Pancreas (tissue), 10 donors: ENCODE measurements around the gene NUMBL. TPM values are rescaled to one million over a fixed set of nuclear protein-coding genes. Genes with fewer than 3 reads are reported as not detected.

Experiments used
- ATAC-seq, 4 donors: fragments of 200-7000 bp; cut with Tn5 transposase; one replicate each; pipeline versions ENCODE4 v1.8.0 to v1.9.1; 2020; ENCODE audit warnings: mild to moderate bottlenecking in 4 of 4, moderate library complexity in 4 of 4
- DNase-seq, 6 donors: peaks; one replicate each; pipeline ENCODE4 v3.0.0-alpha.2; 2020
- FAIRE-seq: peaks from 2 replicates; lab custom pipeline; 2012; peaks lifted over from hg19 to GRCh38; lab: Jason Lieb, UNC
- H3K27ac ChIP-seq, 4 donors: fragments of 200-600 bp; sonication (generic); 1 replicate in 3 of 4; 2 replicates in 1 of 4; pipeline versions ENCODE4 v1.5.0 to v1.8.0; 2020
- H3K27me3 ChIP-seq, 4 donors: fragments of 200-600 bp; one replicate each; pipeline ENCODE4 v1.8.0; 2021
- H3K36me3 ChIP-seq, 3 donors: fragments of 200-600 bp; sonication (generic) in 1 of 3; one replicate each; pipeline versions ENCODE4 v1.5.0 to v1.8.0; 2020 to 2021
- H3K4me1 ChIP-seq, 3 donors: fragments of 200-600 bp; one replicate each; pipeline ENCODE4 v1.8.0; 2021
- H3K4me3 ChIP-seq, 4 donors: fragments of 200-600 bp; sonication (generic) in 2 of 4; one replicate each; pipeline versions ENCODE4 v1.5.0 to v1.8.0; 2020 to 2021
- H3K9me3 ChIP-seq, 4 donors: fragments of 200-600 bp; one replicate each; pipeline ENCODE4 v1.8.0; 2021
- CTCF ChIP-seq, 4 donors: fragments of 200-600 bp; sonication (generic) in 3 of 4; IDR thresholded peaks; one replicate each; pipeline versions ENCODE4 v1.5.0 to v1.8.0; 2021; ENCODE audit warnings: antibody characterized with exemption in 4 of 4
- WGBS, 2 donors: extraction: QIAGEN DNeasy Blood & Tissue Kit; methylation state at CpG; one replicate each; pipeline ENCODE4 v1.1.7; 2013; 5-methylcytosine and 5-hydroxymethylcytosine counted together
- intact Hi-C, 3 donors: fragments of 100-400 bp; cut with DNase I; formaldehyde crosslinking; loops; one replicate each; pipeline versions ENCODE4 v1.11.1 to v1.14.2; 2022
- polyA plus RNA-seq, 2 donors: library from polyadenylated mRNA; stranded (reverse); fragments of 200-250 nt; gene quantifications; one replicate each; pipeline ENCODE4 v1.2.3, GENCODE V29; 2013
- total RNA-seq, 6 donors: library from RNA; stranded (reverse); fragmentation: NEBNext Ultra II Directional in 4 of 6; extraction: Animal tissue kit (Norgen Biotek cat#: 25700) in 4 of 6; gene quantifications; one replicate each; pipeline versions ENCODE4 v1.2.1 to v1.2.4, GENCODE V29; 2021 to 2023
- donor health status: healthy with polysubstance abuse.
- donor health status: DM: no; HTN: no; CAD: no; lungs with moderate emphysema.
- donor health status: DM: no; HTN: no; CAD: no.
- donor health status: control.
- donor health status: control.
- donor health status: Bipolar disorder and iron deficiency.
- donor health status: DM: yes; HTN: yes; CAD: no.
- donor health status: DM: no; HTN: no; CAD: no.
- donor health status: DM: no; HTN: no; CAD: no.
- donor health status: DM: yes; HTN: yes; CAD: no.

The NUMBL gene
- total and polyA plus RNA-seq, 8 donors: 3.2 to 19.1 (median 8.7) TPM

GRCh38 chr19:40688987-40689338 is 1.5 kb downstream of the NUMBL start:
- no peak for TF ChIP-seq CTCF (IDR thresholded peaks at IDR 0.05)
- H3K9me3 ChIP-seq: no peaks in the 10 kb centered on the region
- ATAC-seq (no peak), DNase-seq (peak in 1 of 6 donors; percentile 5), FAIRE-seq (no peak)
- intact Hi-C loops: no loop called here
- peaks cover 0 to 2% (median 0%) of the 10 kb centered on the region in 3 donors for H3K4me1 ChIP-seq
- 75 to 81% methylated on average over 4 of the region's 4 CpGs for WGBS, 2 donors
- peak overlapping the region in 1 of 4 donors; percentile 62 for H3K4me3 ChIP-seq
- H3K27ac ChIP-seq: no peak overlapping the region
- no peaks in the 10 kb centered on the region for H3K36me3 ChIP-seq
- no peaks in the 10 kb centered on the region for H3K27me3 ChIP-seq

- no peak for ATAC-seq
- intact Hi-C loops: no loop called here
- DNase-seq: no peak
- TF ChIP-seq CTCF (IDR thresholded peaks at IDR 0.05): no peak
- Histone ChIP-seq H3K27ac (no peak overlapping the region), H3K27me3 (no peaks in the 10 kb centered on the region), H3K4me1 (peaks cover 0 to 2% (median 0%) of the 10 kb centered on the region in 3 donors), H3K36me3 (no peaks in the 10 kb centered on the region), H3K4me3 (no peak overlapping the region), H3K9me3 (no peaks in the 10 kb centered on the region)
- no peak for FAIRE-seq
- WGBS, 2 donors: 78 to 90% methylated on average over 1 of the region's 1 CpG
Measured at GRCh38 chr19:40688309-40688708, 2.1 kb downstream of the NUMBL start.

- ATAC-seq (no peak), DNase-seq (peak in 1 of 6 donors; percentile 38), FAIRE-seq (no peak)
- Histone ChIP-seq H3K9me3 (no peaks in the 10 kb centered on the region), H3K36me3 (no peaks in the 10 kb centered on the region), H3K4me3 (no peak overlapping the region), H3K4me1 (peaks cover 0 to 2% (median 0%) of the 10 kb centered on the region in 3 donors), H3K27me3 (no peaks in the 10 kb centered on the region), H3K27ac (no peak overlapping the region)
- intact Hi-C loops: no loop called here
- no peak for TF ChIP-seq CTCF (IDR thresholded peaks at IDR 0.05)
- 79 to 87% methylated on average over 12 of the region's 12 CpGs for WGBS, 2 donors
Measured at GRCh38 chr19:40687525-40688016, 2.9 kb downstream of the NUMBL start.

GRCh38 chr19:40686882-40687524 is 3.4 kb downstream of the NUMBL start:
- ATAC-seq (no peak), FAIRE-seq (no peak), DNase-seq (peak in 1 of 6 donors; percentile 65)
- H3K27me3 ChIP-seq: no peaks in the 10 kb centered on the region
- no peaks in the 10 kb centered on the region for H3K9me3 ChIP-seq
- 85 to 87% methylated on average over 11 to 14 of the region's 14 CpGs for WGBS, 2 donors
- H3K27ac ChIP-seq: no peak overlapping the region
- peaks cover 0 to 2% (median 0%) of the 10 kb centered on the region in 3 donors for H3K4me1 ChIP-seq
- H3K4me3 ChIP-seq: no peak overlapping the region
- TF ChIP-seq CTCF (IDR thresholded peaks at IDR 0.05): no peak
- intact Hi-C loops: no loop called here
- no peaks in the 10 kb centered on the region for H3K36me3 ChIP-seq

- Histone ChIP-seq H3K27me3 (no peaks in the 10 kb centered on the region), H3K4me3 (no peak overlapping the region), H3K4me1 (no peaks in the 10 kb centered on the region), H3K9me3 (no peaks in the 10 kb centered on the region), H3K36me3 (no peaks in the 10 kb centered on the region), H3K27ac (no peak overlapping the region)
- DNase-seq (peak in 1 of 6 donors; percentile 12), FAIRE-seq (no peak), ATAC-seq (no peak)
- 74 to 77% methylated on average over 6 of the region's 6 CpGs for WGBS, 2 donors
- intact Hi-C loops: no loop called here
- no peak for TF ChIP-seq CTCF (IDR thresholded peaks at IDR 0.05)
Measured at GRCh38 chr19:40685563-40685962, 4.9 kb downstream of the NUMBL start.
